Cardiac septum (tissue), 1 donor: Measurements from ENCODE around the gene STMN1. TPM values are rescaled to one million over a fixed set of nuclear protein-coding genes. Genes with fewer than 3 reads are reported as not detected.

ENCODE experiments used
- DNase-seq: peaks from one replicate; pipeline ENCODE4 v3.0.0-alpha.2; 2020; ENCODE audit warnings: low spot score
- intact Hi-C: fragments of 100-400 bp; cut with DNase I; formaldehyde crosslinking; loops from one replicate; pipeline ENCODE4 v1.14.0; 2022
- total RNA-seq: library from RNA; stranded (reverse); fragmentation: NEBNext Ultra II Directional; extraction: Animal tissue kit (Norgen Biotek cat#: 25700); gene quantifications from one replicate; pipeline ENCODE4 v1.2.1, GENCODE V29; 2021
- donor health status: DM: no; HTN: no; CAD: no.

The STMN1 gene
- total RNA-seq, 1 donor from 2014 or later = 55.4 TPM

GRCh38 chr1:25922971-25923552, 16.8 kb upstream of the STMN1 start:
- DNase-seq = no peak
- intact Hi-C loops = loop anchor here (5.0 kb wide), 1 partner anchor 74 kb away; the partner anchor contains the start of gene PAFAH2

GRCh38 chr1:25922056-25922970, 16.1 kb upstream of the STMN1 start:
- intact Hi-C loops = loop anchor here (5.0 kb wide), 1 partner anchor 75 kb away; the partner anchor contains the start of gene PAFAH2
- peak; percentile 76 for DNase-seq

- no peak for DNase-seq
- intact Hi-C loops = no loop called here
Observed at GRCh38 chr1:25918615-25919014, 12.4 kb upstream of the STMN1 start.

- DNase-seq = no peak
- intact Hi-C loops = no loop called here
Observed at GRCh38 chr1:25917996-25918395, 11.8 kb upstream of the STMN1 start.

GRCh38 chr1:25916460-25916859, 10.2 kb upstream of the STMN1 start:
- DNase-seq = no peak
- intact Hi-C loops = no loop called here

GRCh38 chr1:25914074-25914995, 8.1 kb upstream of the STMN1 start:
- DNase-seq = peak; percentile 68
- intact Hi-C loops = no loop called here

- intact Hi-C loops = no loop called here
- no peak for DNase-seq
Observed at GRCh38 chr1:25913206-25913605, 7.0 kb upstream of the STMN1 start.

- intact Hi-C loops = no loop called here
- DNase-seq = no peak
Observed at GRCh38 chr1:25912076-25912831, 6.0 kb upstream of the STMN1 start.

- no peak for DNase-seq
- intact Hi-C loops = no loop called here
Observed at GRCh38 chr1:25911162-25911561, 4.9 kb upstream of the STMN1 start.

- DNase-seq = no peak
- intact Hi-C loops = no loop called here
Observed at GRCh38 chr1:25909040-25909439, 2.8 kb upstream of the STMN1 start.

- intact Hi-C loops = no loop called here
Observed at GRCh38 chr1:25908161-25908560, 1.9 kb upstream of the STMN1 start.

GRCh38 chr1:25907601-25908000, 1.4 kb upstream of the STMN1 start:
- intact Hi-C loops = no loop called here
- DNase-seq = peak; percentile 33

More at GRCh38 chr1:25908161-25908560, 1.9 kb upstream of the STMN1 start:
- no peak for DNase-seq

- intact Hi-C loops = no loop called here
- peak; percentile 74 for DNase-seq
Observed at GRCh38 chr1:25906644-25907300, 553 bp upstream of the STMN1 start.

GRCh38 chr1:25904943-25905679, 1.1 kb downstream of the STMN1 start:
- DNase-seq = peak; percentile 97
- intact Hi-C loops = loop anchor here (2.0 kb wide), 1 partner anchor 94 kb away; the partner anchor contains the start of gene PAFAH2

- no peak for DNase-seq
- intact Hi-C loops = loop anchor here (2.0 kb wide), 2 partner anchors 79 to 95 kb away; partner anchors contain the start of gene PAFAH2
Observed at GRCh38 chr1:25903986-25904385, 2.2 kb downstream of the STMN1 start.

GRCh38 chr1:25902462-25902861, 3.8 kb downstream of the STMN1 start:
- DNase-seq = no peak
- intact Hi-C loops = loop anchor here (2.0 kb wide), 1 partner anchor 78 kb away; no protein-coding TSS in a partner anchor

- intact Hi-C loops = no loop called here
Observed at GRCh38 chr1:25900219-25900618, 6.0 kb downstream of the STMN1 start.

GRCh38 chr1:25899792-25900191, 6.4 kb downstream of the STMN1 start:
- DNase-seq = no peak
- intact Hi-C loops = loop anchor here (5.0 kb wide), 1 partner anchor 248 kb away; no protein-coding TSS in a partner anchor

More at GRCh38 chr1:25900219-25900618, 6.0 kb downstream of the STMN1 start:
- no peak for DNase-seq
